Activated CD4-positive, alpha-beta T cell treated with anti-CD3 and anti-CD28 coated beads, Interleukin-2, amount 50 U/mL, for 16 hours (primary cell): Measurements from ENCODE around the gene TRIP13.
"Not testable (repeated sequence)": the region's sequence is repeated elsewhere in the genome, so short reads cannot be mapped to it uniquely, and the experiment has no call there.

ENCODE experiments used
- DNase-seq: peaks from one replicate; pipeline ENCODE4 v3.0.0-alpha.2; 2020

The TRIP13 gene, protein sequence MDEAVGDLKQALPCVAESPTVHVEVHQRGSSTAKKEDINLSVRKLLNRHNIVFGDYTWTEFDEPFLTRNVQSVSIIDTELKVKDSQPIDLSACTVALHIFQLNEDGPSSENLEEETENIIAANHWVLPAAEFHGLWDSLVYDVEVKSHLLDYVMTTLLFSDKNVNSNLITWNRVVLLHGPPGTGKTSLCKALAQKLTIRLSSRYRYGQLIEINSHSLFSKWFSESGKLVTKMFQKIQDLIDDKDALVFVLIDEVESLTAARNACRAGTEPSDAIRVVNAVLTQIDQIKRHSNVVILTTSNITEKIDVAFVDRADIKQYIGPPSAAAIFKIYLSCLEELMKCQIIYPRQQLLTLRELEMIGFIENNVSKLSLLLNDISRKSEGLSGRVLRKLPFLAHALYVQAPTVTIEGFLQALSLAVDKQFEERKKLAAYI

DNA sequence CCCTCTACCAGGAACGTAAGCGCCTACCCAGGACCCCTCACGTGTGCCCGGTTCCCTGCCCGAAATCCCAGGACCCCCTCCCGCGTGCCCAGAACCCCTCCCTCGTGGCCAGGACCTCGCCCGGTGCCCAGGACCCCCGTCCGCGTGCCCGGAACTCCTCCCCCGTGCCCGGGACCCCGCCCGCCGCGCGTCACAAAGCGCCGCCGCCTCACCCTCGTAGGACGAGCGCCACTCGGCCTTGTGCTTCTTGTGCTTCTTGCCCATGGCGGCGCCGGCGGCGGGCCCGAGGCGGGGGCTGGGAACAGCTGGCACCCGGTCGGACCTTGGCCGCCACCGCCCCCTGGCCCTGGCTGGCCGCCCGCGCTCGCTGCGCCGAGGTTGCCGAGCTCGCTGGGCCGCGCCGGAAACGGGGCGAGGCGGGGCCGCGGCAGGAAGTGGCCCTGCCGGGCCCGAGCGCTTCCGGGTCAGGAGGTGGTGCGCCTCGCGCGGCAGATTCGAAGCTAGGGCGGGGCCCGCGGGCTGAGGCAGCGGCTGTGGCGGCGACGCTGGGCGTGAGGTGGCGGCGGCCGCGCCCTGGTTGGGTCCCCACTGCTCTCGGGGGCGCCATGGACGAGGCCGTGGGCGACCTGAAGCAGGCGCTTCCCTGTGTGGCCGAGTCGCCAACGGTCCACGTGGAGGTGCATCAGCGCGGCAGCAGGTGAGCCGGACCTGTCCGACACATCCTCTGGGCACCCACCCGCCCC, at the start of gene TRIP13, which contains the start of gene BRD9:
TSS of gene TRIP13 (plus strand) at position 491 of the 743 bp plus-strand sequence. CDS start at position 606, 115 bp downstream.
TSS of gene BRD9 (minus strand) at position 408 of the 743 bp plus-strand sequence. CDS start at position 264, 144 bp downstream.
- DNase-seq, result peak; percentile 88

DNA sequence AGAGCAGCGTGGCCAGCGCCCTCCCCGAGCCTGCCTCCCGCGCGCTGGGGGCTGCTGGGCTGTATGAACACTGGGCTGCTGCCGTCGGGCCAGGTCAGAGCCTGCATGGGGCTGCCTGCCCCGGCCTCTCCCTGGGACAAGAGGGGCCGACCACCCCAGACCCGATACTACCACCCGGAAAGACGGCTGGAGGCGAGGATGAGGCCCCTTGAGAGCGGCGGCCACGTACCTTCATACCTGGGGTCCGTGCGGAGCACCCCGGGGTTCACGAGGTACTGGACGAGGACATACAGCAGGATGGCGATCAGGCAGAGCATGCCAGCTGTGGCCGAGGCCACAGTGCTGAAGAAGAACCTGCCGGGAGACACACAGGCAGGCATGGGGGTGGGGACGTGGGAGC, 49.3 kb upstream of the TRIP13 start:
- DNase-seq, result not testable (repeated sequence)

DNA sequence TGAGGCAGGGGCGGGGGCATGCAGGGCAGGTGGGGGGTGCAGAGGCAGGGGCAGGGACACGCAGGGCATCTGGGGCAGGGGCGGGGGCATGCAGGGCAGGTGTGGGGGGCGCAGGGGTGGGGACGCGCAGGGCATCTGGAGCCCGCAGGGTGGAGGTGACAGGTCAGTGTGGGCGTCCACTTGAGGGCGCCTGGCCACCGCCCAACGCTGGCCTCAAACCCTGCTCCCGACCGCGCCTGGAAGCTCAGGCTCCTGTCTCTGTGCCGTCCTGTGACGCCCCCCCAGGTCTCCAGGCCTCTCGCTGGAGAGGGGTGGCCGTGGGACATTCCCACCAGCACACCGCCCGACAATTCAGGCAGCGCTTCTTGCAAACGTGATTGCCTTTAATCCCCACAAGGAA, 48.8 kb upstream of the TRIP13 start:
- DNase-seq, result not testable (repeated sequence)

DNA sequence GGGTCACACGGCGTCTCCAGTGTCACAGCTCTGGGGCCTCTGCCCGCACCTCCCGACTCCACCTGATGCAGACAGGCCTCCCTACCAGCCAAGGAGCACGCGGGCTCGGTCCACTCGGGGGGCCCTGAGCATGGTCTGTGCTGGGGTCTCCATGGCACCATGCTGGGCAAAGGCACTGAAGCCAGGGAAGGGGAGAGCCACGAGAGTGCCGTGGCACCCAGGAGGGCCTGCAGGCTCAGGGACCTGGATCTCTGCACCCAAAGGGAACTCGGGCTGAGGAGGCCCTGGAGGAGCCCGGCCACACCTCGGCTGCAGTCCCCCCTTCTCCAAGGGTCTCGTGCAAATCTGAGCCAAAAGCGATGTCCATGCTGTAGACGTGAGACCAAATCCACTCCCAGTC, 48.3 kb upstream of the TRIP13 start:
- DNase-seq, result not testable (repeated sequence)

DNA sequence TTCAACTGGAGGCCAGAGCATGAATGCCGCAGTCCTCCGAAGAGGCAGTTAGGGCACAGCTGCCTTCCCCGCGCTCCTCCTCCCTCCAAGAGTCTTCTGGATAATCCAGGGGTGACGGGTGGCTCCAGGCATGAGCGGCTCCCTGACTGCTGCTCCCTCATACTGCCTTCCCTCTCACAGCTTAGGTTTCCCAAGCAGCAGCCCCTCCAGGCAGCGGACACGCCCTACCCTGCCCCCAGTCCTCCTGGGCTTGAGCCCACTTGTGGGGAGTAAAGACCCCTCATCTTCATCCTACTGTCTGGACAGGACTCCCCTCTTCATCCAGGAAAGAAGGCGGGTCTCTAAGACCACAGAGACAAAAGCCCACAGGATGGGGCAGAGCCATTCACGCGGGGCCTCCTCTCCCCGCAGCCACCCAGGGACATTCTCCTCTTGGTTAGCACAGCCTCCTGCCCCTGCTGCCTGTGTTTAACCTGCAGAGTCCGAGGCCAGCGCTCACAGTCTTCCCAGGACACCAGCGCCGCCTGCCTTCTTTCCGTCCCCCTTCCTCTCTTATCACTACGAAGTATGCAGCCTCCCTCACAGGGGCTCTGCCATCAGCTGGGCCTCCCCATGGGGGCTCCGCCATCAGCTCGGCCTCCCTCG, 47.5 kb upstream of the TRIP13 start:
- not testable (repeated sequence) for DNase-seq

DNA sequence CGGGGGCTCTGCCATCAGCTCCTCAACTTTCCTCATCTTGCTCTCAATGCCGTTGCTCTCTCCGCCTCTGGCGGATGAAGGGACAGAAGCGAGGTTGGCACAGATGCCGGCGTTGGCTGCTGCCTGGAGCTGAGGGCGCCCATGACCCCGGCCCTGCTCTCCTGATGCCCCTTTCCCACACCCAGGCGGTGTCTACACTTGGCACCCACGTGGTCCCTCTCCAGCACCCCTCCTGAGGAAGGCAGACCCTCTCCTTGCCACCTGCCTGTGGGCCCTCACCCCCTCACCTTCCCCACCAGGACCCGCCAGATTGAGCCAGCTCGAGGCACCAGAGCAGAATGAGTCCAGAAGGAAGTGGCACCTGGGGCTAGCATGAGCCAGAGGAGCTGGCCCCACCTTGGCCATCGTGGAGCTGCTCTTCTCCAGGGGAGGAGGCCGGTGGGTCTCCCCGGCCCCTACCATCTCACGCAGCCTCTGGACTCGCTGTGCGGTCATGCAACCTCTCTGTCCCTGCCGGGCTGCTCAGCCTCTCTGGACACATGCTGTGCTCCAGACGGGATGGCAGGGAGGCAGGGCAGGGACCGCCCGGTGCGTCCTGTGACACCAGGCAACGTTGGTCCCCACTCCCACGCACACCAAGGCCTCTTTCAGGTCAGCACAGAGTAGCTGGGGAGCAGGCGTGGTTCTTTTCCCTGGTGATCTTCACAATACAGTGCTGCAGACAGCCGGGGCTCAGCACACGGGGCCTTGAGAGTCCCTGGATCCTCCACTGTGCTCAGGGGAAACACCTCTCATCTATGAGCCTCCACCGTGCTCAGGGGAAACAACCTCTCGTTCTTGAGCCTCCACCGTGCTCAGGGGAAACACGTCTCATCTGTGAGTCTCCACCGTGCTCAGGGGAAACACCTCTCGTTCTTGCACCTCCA, 46.7 kb upstream of the TRIP13 start:
- not testable (repeated sequence) for DNase-seq

DNA sequence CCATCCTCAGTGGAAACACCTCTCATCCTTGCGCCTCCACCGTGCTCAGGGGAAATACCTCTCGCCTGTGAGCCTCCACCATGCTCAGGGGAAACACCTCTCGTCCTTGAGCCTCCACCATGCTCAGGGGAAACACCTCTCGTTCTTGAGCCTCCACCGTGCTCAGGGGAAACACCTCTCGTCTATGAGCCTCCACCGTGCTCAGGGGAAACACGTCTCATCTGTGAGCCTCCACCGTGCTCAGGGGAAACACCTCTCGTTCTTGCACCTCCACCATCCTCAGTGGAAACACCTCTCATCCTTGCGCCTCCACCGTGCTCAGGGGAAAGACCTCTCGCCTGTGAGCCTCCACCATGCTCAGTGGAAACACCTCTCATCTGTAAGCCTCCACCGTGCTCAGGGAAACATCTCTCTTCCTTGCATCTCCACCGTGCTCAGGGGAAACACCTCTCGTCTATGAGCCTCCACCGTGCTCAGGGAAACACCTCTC, 46.0 kb upstream of the TRIP13 start:
- DNase-seq, result peak; percentile 24

DNA sequence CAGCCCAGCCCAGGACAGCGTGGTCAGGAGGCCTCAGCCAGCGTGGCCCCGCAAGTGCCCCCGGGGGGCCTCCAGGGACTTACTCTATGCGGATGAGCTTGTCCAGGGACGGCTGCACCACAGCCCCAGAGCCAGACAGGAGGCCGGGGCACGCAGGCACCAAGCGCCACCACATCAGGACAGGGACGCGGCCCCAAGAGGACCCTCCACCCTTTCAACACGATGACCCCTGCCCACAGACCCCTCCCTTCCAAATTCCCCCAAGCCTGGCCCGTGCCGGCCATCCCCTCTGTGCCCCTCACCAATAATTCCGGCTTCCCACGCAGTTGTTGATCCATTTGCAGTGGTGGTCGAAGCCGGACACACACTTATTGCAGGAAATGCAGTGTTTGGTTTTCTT, 45.5 kb upstream of the TRIP13 start:
- not testable (repeated sequence) for DNase-seq

DNA sequence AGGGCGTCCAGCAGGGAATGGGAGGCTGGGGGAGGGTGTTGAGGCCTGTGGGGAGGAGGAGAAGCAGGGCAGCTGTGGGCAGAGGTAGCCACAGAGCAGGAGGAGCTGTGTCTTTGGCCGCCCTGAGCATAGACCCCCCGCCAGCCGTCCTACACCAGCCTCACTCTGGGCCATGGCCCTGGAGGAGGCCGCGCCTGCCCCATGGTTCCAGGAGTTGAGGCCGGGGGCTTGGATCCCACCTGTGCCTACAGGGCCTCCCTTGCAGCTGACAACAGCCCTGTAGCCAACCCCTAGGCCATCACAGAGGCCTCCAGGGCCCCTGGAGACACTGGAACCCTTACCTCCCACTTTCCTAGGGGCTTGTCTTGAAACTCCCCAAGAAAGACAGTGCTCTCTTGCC, 44.9 kb upstream of the TRIP13 start:
- not testable (repeated sequence) for DNase-seq

DNA sequence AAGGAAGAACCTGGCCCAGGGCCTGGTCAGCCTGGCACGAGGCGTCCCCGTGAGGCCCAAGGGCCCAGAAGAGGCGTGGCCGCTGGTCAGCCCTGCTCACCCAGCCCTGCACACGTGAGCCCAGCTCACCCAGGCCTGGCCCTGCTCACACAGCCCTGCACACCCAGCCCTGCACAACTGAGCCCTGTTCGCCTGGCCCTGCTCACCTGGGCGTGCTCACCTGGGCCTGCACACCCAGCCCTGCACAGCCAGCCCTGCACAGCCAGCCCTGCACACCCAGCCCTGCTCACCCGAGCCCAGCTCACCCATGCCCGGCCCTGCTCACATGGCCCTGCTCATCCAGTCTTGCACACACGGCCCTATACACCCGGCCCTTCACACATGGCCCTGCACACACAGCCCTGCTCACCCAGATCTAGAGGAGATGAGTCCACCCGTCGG, 44.0 kb upstream of the TRIP13 start:
- DNase-seq, result no peak

DNA sequence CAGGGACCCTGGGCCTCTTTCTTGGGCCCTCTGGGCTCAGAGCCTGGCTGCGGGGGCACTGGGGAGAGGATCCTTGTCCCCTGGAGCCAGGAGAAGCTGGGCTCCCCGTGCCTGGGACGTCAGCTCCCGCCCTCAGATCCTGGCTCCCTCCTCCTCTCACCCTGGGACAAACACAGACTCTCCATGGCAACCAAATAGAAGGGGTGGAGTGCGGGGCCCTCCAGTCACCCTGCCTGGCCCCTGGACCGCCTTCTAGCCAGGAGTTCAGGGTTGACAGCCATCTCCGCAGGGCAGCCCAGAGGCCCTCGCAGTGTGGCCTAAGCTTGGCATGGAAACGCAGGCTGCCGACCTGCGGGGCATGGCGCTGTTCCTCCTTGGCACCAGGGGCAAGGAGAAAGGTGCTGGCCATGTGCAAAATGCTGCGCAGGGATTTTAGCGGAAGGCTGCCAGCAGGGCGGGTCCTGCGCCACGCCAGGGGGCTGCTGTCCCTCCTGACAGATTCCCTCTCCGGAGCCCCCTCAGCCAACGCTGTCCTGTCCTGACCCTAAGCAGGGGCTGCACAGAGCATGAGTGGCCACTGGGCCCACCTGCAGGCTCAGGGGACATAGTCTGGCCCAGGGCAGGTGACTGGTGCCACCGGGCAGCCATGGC, 42.9 kb upstream of the TRIP13 start:
- DNase-seq, result no peak

DNA sequence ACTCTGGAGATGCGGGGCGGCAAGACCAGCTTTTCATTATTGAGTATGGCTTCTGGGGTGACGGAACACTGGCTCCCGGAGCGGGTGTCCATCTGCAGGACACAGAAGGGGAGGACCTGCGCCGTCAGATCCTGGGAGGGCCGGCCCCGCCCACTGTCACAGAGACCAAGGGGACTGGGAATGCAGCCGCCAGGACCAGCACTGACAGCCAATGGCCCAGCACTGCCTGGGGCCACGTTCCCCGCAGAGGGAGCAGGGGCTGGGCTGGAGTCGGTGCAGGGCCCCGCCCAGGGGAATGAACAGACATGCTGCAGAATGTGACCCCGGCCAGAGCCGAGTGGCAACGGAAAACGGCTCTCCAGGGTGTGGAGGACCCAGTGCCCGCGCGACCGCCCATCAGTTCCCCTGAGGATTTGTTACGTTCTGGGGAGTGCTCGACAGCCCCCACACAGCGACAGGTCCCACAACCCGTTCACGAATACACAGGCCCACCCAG, 42.1 kb upstream of the TRIP13 start, which contains the start of gene ZDHHC11:
TSS of gene ZDHHC11 (minus strand) at position 476 of the 496 bp plus-strand sequence. CDS start at position 92, 384 bp downstream.
- DNase-seq, result no peak

DNA sequence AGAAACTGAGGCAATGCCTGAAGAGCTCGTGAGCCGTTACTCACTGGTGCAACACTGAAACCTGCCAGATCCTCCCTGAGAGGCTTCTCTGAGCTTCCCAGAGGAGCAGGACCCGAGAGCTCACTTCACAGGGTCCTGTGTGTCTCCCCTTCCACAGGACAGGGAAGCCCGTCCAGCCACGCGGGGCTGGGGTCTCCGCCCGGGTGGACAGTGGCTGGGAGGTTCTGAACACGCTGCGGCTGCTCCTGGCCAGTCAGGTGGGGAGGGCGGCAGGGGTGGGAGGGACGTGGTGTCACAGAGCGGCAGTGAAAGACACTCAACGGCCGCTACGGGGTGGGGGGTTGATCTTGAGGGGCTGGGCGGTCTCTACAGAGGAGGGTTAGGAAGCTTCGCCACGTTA, 41.6 kb upstream of the TRIP13 start:
- DNase-seq, result no peak

DNA sequence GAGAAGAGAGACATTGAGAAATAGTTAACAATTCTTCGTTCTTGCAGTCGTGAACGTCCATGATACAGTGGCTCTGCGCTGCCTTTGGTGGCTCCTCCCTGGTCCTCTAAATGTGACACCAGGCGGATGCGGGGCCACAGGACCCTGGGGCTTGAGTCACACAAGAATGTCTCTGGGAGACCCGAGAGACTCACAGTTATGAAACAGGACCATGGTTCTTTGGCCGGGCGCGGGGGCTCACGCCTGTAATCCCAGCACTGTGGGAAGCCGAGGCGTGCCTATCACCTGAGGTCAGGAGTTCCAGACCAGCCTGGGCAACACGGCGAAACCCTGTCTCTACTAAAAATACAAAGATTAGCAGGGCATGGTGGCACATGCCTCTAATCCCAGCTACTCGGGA, 41.1 kb upstream of the TRIP13 start:
- no peak for DNase-seq

DNA sequence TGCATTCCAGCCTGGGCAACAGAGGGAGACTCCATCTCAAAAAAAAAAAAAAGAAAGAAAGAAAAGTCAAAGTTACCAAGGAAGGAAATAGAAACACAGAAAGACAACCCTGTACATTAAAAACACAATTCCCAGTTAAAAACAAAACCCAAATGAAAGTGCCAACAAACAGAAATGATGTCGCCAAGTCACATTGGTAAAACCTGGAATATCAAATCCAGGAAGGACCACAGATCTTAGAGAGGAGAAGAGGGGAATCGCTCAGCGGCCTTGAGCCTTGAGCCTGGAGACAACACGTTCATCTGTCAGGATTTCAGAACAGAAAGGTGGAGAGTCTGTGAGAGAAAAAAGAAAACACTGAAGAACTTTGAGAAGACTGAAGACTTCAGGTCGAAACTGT, 40.7 kb upstream of the TRIP13 start:
- DNase-seq, result no peak

DNA sequence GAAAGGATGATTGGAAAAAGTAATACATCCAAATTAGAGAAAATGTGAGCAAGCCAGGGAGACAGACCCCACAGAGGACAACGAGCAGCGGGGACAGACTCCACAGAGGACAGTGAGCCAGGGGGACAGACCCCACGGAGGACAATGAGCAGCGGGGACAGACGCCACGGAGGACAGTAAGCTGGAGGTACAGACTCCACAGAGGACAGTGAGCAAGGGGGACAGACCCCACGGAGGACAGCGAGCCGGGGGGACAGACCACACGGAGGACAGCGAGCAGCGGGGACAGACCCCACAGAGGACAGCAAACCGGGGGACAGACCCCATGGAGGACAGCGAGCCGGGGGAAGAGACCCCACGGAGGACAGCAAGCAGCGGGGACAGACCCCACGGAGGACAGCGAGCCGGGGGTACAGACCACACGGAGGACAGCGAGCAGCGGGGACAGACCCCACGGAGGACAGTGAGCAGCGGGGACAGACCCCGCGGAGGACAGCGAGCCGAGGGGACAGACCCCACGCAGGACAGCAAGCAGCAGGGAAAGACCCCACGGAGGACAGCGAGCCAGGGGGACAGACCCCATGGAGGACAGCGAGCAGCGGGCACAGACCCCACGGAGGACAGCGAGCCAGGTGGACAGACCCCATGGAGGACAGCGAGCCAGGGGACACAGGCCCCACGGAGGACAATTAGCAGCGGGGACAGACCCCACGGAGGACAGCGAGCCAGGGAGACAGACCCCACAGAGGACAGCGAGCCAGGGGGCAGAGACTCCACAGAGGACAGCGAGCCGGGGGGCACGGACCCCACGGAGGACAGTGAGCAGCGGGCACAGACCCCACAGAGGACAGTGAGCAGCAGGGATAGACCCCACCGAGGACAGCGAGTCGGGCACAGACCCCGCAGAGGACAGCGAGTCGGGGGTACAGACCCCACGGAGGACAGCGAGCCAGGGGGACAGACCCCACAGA, 40.0 kb upstream of the TRIP13 start:
- DNase-seq, result no peak

DNA sequence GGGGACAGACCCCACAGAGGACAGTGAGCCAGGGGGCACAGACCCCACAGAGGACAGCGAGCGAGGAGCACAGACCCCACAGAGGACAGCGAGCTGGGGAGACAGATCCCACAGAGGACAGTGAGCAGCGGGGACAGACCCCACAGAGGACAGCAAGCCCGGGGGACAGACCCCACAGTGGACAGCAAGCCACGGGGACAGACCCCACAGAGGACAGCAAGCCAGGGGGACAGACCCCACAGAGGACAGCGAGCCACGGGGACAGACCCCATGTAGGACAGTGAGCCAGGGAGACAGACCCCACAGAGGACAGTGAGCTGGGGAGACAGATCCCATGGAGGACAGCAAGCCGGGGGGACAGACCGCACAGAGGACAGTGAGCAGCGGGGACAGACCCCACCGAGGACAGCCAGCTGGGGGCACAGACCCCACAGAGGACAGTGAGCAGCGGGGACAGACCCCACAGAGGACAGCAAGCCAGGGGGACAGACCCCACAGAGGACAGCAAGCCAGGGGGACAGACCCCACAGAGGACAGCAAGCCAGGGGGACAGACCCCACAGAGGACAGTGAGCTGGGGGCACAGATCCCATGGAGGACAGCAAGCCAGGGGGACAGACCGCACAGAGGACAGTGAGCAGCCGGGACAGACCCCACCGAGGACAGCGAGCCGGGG, 39.1 kb upstream of the TRIP13 start:
- DNase-seq, result not testable (repeated sequence)

DNA sequence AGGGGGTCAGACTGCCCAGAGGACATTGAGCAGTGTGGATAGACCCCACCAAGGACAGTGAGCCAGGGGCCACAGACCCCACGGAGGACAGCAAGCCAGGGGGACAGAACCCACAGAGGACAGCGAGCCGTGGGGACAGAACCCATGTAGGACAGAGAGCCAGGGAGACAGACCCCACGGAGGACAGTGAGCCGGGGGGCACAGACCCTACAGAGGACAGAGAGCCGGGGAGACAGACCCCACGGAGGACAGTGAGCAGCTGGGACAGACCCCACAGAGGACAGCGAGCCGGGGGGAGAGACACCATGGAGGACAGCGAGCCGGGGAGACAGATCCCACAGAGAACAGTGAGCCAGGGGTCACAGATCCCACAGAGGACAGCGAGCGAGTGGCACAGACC, 38.5 kb upstream of the TRIP13 start:
- DNase-seq, result no peak
